Activated CD4-positive, alpha-beta T cell treated with anti-CD3 and anti-CD28 coated beads for 36 hours (primary cell): ENCODE measurements around the gene GPR42. TPM values are rescaled to one million over a fixed set of nuclear protein-coding genes. Genes with fewer than 3 reads are reported as not detected.
"Not testable (repeated sequence)": the region's sequence is repeated elsewhere in the genome, so short reads cannot be mapped to it uniquely, and the experiment has no call there.

Source experiments
- ATAC-seq: fragments of 200-7000 bp; cut with Tn5 transposase; one replicate; pipeline ENCODE4 v1.10.0; 2021; ENCODE audit warnings: mild to moderate bottlenecking, moderate library complexity
- CTCF ChIA-PET: fragments of 350-600 bp; sonication (Branson Sonifier 250); formaldehyde crosslinking; loops from one replicate; lab custom pipeline; 2021; ENCODE audit warnings: antibody characterized with exemption; lab: Charles Lee
- POLR2A ChIA-PET: fragments of 350-600 bp; sonication (Branson Sonifier 250); formaldehyde crosslinking; loops from one replicate; lab custom pipeline; 2021; ENCODE audit warnings: antibody characterized with exemption, inconsistent platforms; lab: Charles Lee
- DNase-seq: peaks from one replicate; pipeline ENCODE4 v3.0.0-alpha.2; 2020
- H3K27ac Mint-ChIP-seq: one replicate; pipeline ENCODE4 v1.8.0; 2021; ENCODE audit warnings: mixed read lengths
- H3K27me3 Mint-ChIP-seq: one replicate; pipeline ENCODE4 v1.8.0; 2021; ENCODE audit warnings: mixed read lengths
- H3K36me3 Mint-ChIP-seq: one replicate; pipeline ENCODE4 v1.8.0; 2021; ENCODE audit warnings: low read depth, mixed read lengths
- H3K4me1 Mint-ChIP-seq: one replicate; pipeline ENCODE4 v1.8.0; 2021; ENCODE audit warnings: mixed read lengths
- H3K4me3 Mint-ChIP-seq: one replicate; pipeline ENCODE4 v1.8.0; 2021; ENCODE audit warnings: mild to moderate bottlenecking, moderate library complexity, mixed read lengths
- H3K9me3 Mint-ChIP-seq: one replicate; pipeline ENCODE4 v1.8.0; 2021; ENCODE audit warnings: low read depth, mixed read lengths
- intact Hi-C, 2 experiments: fragments of 100-400 bp; cut with DNase I in 1 of 2; cut with micrococcal nuclease in 1 of 2; formaldehyde crosslinking; loops; one replicate each; pipeline versions ENCODE4 v1.14.2 to v1.15.1; 2022 to 2024; cut with DNase I, micrococcal nuclease
- total RNA-seq, 2 experiments: library from RNA; stranded (reverse); gene quantifications; one replicate each; pipeline ENCODE4 v1.2.3, GENCODE V29; 2021

The GPR42 gene
- total RNA-seq, 2 experiments from 2014 or later: 0.54 to 1.1 TPM

GRCh38 chr19:35399948-35400772 lies 29.3 kb downstream of the GPR42 start:
- Mint-ChIP-seq H3K27ac (no peak overlapping the region), H3K4me1 (peaks cover 9% of the 10 kb centered on the region), H3K4me3 (no peak overlapping the region), H3K36me3 (no peaks in the 10 kb centered on the region), H3K9me3 (no peaks in the 10 kb centered on the region), H3K27me3 (no peaks in the 10 kb centered on the region)
- ChIA-PET POLR2A (no interaction called here), CTCF (no interaction called here)
- DNase-seq (no peak), ATAC-seq (no peak)
- intact Hi-C loops: loop anchor here in 1 of 2 experiments (5.0 kb wide), 1 partner anchor 62 kb away; no protein-coding TSS in a partner anchor

GRCh38 chr19:35400773-35401100 lies 29.9 kb downstream of the GPR42 start:
- H3K4me3 Mint-ChIP-seq: no peak overlapping the region
- DNase-seq (no peak), ATAC-seq (no peak)
- intact Hi-C loops: loop anchor here in 1 of 2 experiments (5.0 kb wide), 1 partner anchor 62 kb away; no protein-coding TSS in a partner anchor
- no peaks in the 10 kb centered on the region for H3K9me3 Mint-ChIP-seq
- H3K4me1 Mint-ChIP-seq: peaks cover 14% of the 10 kb centered on the region
- CTCF ChIA-PET: interaction anchor here (0.6 to 1.0 kb wide), 2 partner anchors 17 to 48 kb away, joined by 3 read pairs; no protein-coding TSS in a partner anchor
- POLR2A ChIA-PET: no interaction called here
- no peak overlapping the region for H3K27ac Mint-ChIP-seq
- H3K36me3 Mint-ChIP-seq: no peaks in the 10 kb centered on the region
- no peaks in the 10 kb centered on the region for H3K27me3 Mint-ChIP-seq

GRCh38 chr19:35401416-35401815 lies 30.5 kb downstream of the GPR42 start:
- intact Hi-C loops: loop anchor here in 1 of 2 experiments (5.0 kb wide), 1 partner anchor 61 kb away; no protein-coding TSS in a partner anchor
- DNase-seq, ATAC-seq, H3K4me3 Mint-ChIP-seq, H3K27me3 Mint-ChIP-seq, H3K36me3 Mint-ChIP-seq, POLR2A ChIA-PET, H3K9me3 Mint-ChIP-seq, H3K27ac Mint-ChIP-seq: not testable (repeated sequence)
- CTCF ChIA-PET: interaction anchor here (1.0 to 1.5 kb wide), 2 partner anchors 33 to 49 kb away, joined by 3 read pairs; no protein-coding TSS in a partner anchor
- peaks cover 18% of the 10 kb centered on the region for H3K4me1 Mint-ChIP-seq

- H3K27me3 Mint-ChIP-seq: peaks cover 3% of the 10 kb centered on the region
- intact Hi-C loops: loop anchor here in 1 of 2 experiments (5.0 kb wide), 1 partner anchor 59 kb away; no protein-coding TSS in a partner anchor
- ChIA-PET POLR2A (no interaction called here), CTCF (interaction anchor here (1.0 to 1.5 kb wide), 2 partner anchors 35 to 56 kb away, joined by 3 to 4 read pairs; partner anchors contain the start of gene FFAR1)
- H3K4me1 Mint-ChIP-seq: peaks cover 18% of the 10 kb centered on the region
- no peak overlapping the region for H3K4me3 Mint-ChIP-seq
- H3K36me3 Mint-ChIP-seq: no peaks in the 10 kb centered on the region
- H3K9me3 Mint-ChIP-seq: no peaks in the 10 kb centered on the region
- no peak for ATAC-seq
- DNase-seq: peak; percentile 24
- H3K27ac Mint-ChIP-seq: no peak overlapping the region
Observed at GRCh38 chr19:35403116-35403760, 32.4 kb downstream of the GPR42 start.

GRCh38 chr19:35404879-35405622 lies 34.2 kb downstream of the GPR42 start:
- POLR2A ChIA-PET: interaction anchor here (0.5 kb wide), 1 partner anchor 41 kb away, joined by 5 read pairs; no protein-coding TSS in a partner anchor
- H3K9me3 Mint-ChIP-seq: no peaks in the 10 kb centered on the region
- DNase-seq: peak; percentile 88
- H3K4me1 Mint-ChIP-seq: peaks cover 18% of the 10 kb centered on the region
- CTCF ChIA-PET: interaction anchor here (0.7 to 0.8 kb wide), 2 partner anchors 37 to 136 kb away, joined by 3 to 4 read pairs; partner anchors contain the start of gene USF2
- ATAC-seq: peak; percentile 97
- intact Hi-C loops: loop anchor here (1.0 to 5.0 kb wide), 5 partner anchors 31 to 193 kb away; partner anchors contain the start of gene FFAR1 (in 1 of the 2)
- peaks cover 8% of the 10 kb centered on the region for H3K27me3 Mint-ChIP-seq
- no peaks in the 10 kb centered on the region for H3K36me3 Mint-ChIP-seq
- no peak overlapping the region for H3K4me3 Mint-ChIP-seq
- peak overlapping the region; percentile 88 for H3K27ac Mint-ChIP-seq

GRCh38 chr19:35407619-35408018 lies 36.8 kb downstream of the GPR42 start:
- DNase-seq (no peak), ATAC-seq (no peak)
- Mint-ChIP-seq H3K9me3 (no peaks in the 10 kb centered on the region), H3K36me3 (no peaks in the 10 kb centered on the region), H3K4me3 (no peak overlapping the region), H3K27me3 (peaks cover 13% of the 10 kb centered on the region), H3K4me1 (peaks cover 16% of the 10 kb centered on the region), H3K27ac (no peak overlapping the region)
- ChIA-PET CTCF (no interaction called here), POLR2A (no interaction called here)
- intact Hi-C loops: loop anchor here in 1 of 2 experiments (5.0 kb wide), 1 partner anchor 195 kb away; no protein-coding TSS in a partner anchor

- DNase-seq: no peak
- no peak overlapping the region for H3K27ac Mint-ChIP-seq
- POLR2A ChIA-PET: no interaction called here
- intact Hi-C loops: loop anchor here in 1 of 2 experiments (5.0 kb wide), 1 partner anchor 196 kb away; no protein-coding TSS in a partner anchor
- H3K9me3 Mint-ChIP-seq: no peaks in the 10 kb centered on the region
- H3K4me1 Mint-ChIP-seq: peaks cover 16% of the 10 kb centered on the region
- no peak for ATAC-seq
- no peak overlapping the region for H3K4me3 Mint-ChIP-seq
- peaks cover 15% of the 10 kb centered on the region for H3K27me3 Mint-ChIP-seq
- no peaks in the 10 kb centered on the region for H3K36me3 Mint-ChIP-seq
- CTCF ChIA-PET: interaction anchor here (0.5 to 0.9 kb wide), 5 partner anchors 16 to 282 kb away, joined by 3 read pairs; no protein-coding TSS in a partner anchor
Observed at GRCh38 chr19:35408284-35409171, 37.7 kb downstream of the GPR42 start.

- peaks cover 16% of the 10 kb centered on the region for H3K4me1 Mint-ChIP-seq
- POLR2A ChIA-PET: no interaction called here
- H3K4me3 Mint-ChIP-seq: no peak overlapping the region
- no peak for ATAC-seq
- intact Hi-C loops: loop anchor here in 1 of 2 experiments (5.0 kb wide), 1 partner anchor 197 kb away; no protein-coding TSS in a partner anchor
- no peaks in the 10 kb centered on the region for H3K9me3 Mint-ChIP-seq
- H3K27ac Mint-ChIP-seq: no peak overlapping the region
- no peaks in the 10 kb centered on the region for H3K36me3 Mint-ChIP-seq
- H3K27me3 Mint-ChIP-seq: peaks cover 15% of the 10 kb centered on the region
- DNase-seq: no peak
- CTCF ChIA-PET: interaction anchor here (0.5 to 0.9 kb wide), 4 partner anchors 16 to 200 kb away, joined by 3 read pairs; no protein-coding TSS in a partner anchor
Observed at GRCh38 chr19:35409191-35409590, 38.3 kb downstream of the GPR42 start.

GRCh38 chr19:35410487-35410886 lies 39.6 kb downstream of the GPR42 start:
- CTCF ChIA-PET: no interaction called here
- H3K27me3 Mint-ChIP-seq: peaks cover 15% of the 10 kb centered on the region
- intact Hi-C loops: no loop called here
- peaks cover 6% of the 10 kb centered on the region for H3K4me1 Mint-ChIP-seq
- no peak overlapping the region for H3K4me3 Mint-ChIP-seq
- no peak overlapping the region for H3K27ac Mint-ChIP-seq
- POLR2A ChIA-PET: no interaction called here
- ATAC-seq (no peak), DNase-seq (no peak)
- H3K9me3 Mint-ChIP-seq: no peaks in the 10 kb centered on the region
- H3K36me3 Mint-ChIP-seq: no peaks in the 10 kb centered on the region

GRCh38 chr19:35414442-35414841 lies 43.6 kb downstream of the GPR42 start:
- Mint-ChIP-seq H3K27ac (no peak overlapping the region), H3K4me3 (no peak overlapping the region), H3K36me3 (no peaks in the 10 kb centered on the region), H3K27me3 (peaks cover 23% of the 10 kb centered on the region), H3K9me3 (no peaks in the 10 kb centered on the region), H3K4me1 (no peaks in the 10 kb centered on the region)
- DNase-seq (no peak), ATAC-seq (no peak)
- intact Hi-C loops: no loop called here
- POLR2A ChIA-PET: no interaction called here
- CTCF ChIA-PET: no interaction called here
